Neuronal stem cell (in vitro differentiated cells): ENCODE data around the gene LRRC32.

Experiments
- DNase-seq: peaks from one replicate; pipeline ENCODE4 v3.0.0-alpha.2; 2013; ENCODE audit warnings: low spot score
- H2AFZ ChIP-seq: one replicate; pipeline ENCODE4 v1.6.1; 2013; ENCODE audit warnings: mild to moderate bottlenecking, low read length, inconsistent platforms
- H2AK5ac ChIP-seq: 2 replicates; pipeline ENCODE4 v1.6.1; 2013; ENCODE audit warnings: low read depth, mild to moderate bottlenecking, inconsistent platforms, low read length, moderate library complexity, mixed read lengths
- H2BK120ac ChIP-seq: 2 replicates; pipeline ENCODE4 v1.6.1; 2013; ENCODE audit warnings: low read depth, mild to moderate bottlenecking, inconsistent platforms, low read length, moderate library complexity, mixed read lengths
- H2BK12ac ChIP-seq: one replicate; pipeline ENCODE4 v1.6.1; 2013; ENCODE audit warnings: low read length, inconsistent platforms
- H2BK15ac ChIP-seq: 2 replicates; pipeline ENCODE4 v1.6.1; 2013; ENCODE audit warnings: mild to moderate bottlenecking, low read length, inconsistent platforms, mixed read lengths
- H2BK5ac ChIP-seq: one replicate; pipeline ENCODE4 v1.6.1; 2013; ENCODE audit warnings: inconsistent platforms, mild to moderate bottlenecking, low read length, moderate library complexity
- H3K14ac ChIP-seq: one replicate; pipeline ENCODE4 v1.6.1; 2013; ENCODE audit warnings: low read length, inconsistent platforms
- H3K18ac ChIP-seq: 2 replicates; pipeline ENCODE4 v1.6.1; 2013; ENCODE audit warnings: low read length, inconsistent platforms
- H3K23ac ChIP-seq: 2 replicates; pipeline ENCODE4 v1.6.1; 2013; ENCODE audit warnings: low read depth, mild to moderate bottlenecking, mixed read lengths, low read length, inconsistent platforms; ENCODE audit not compliant: poor library complexity
- H3K27ac ChIP-seq: replicated peaks from 3 replicates; pipeline ENCODE4 v1.5.1; 2013; ENCODE audit warnings: low read length, inconsistent platforms
- H3K27me3 ChIP-seq, 3 experiments: 2 replicates each; pipeline ENCODE4 v1.6.1; 2013; ENCODE audit warnings: low read length in 3 of 3, mild to moderate bottlenecking in 2 of 3, inconsistent platforms in 1 of 3, low read depth in 1 of 3, mixed read lengths in 1 of 3, moderate library complexity in 1 of 3; ENCODE audit not compliant: control insufficient read depth in 3 of 3, insufficient read depth in 3 of 3
- H3K36me3 ChIP-seq, 2 donors: replicated peaks in 1 of 2; 2 replicates each; pipeline ENCODE4 v1.6.1; 2013; ENCODE audit warnings: low read length in 2 of 2; ENCODE audit not compliant: control insufficient read depth in 2 of 2, insufficient read depth in 2 of 2
- H3K4ac ChIP-seq: 2 replicates; pipeline ENCODE4 v1.6.1; 2013; ENCODE audit warnings: inconsistent platforms, mild to moderate bottlenecking, low read length, moderate library complexity
- H3K4me1 ChIP-seq, 2 donors: 1 replicate in 1 of 2; 2 replicates in 1 of 2; pipeline ENCODE4 v1.6.1; 2013; ENCODE audit warnings: low read length in 2 of 2, low read depth in 1 of 2; ENCODE audit not compliant: control insufficient read depth in 2 of 2, insufficient read depth in 1 of 2
- H3K4me2 ChIP-seq: one replicate; pipeline ENCODE4 v1.6.1; 2013; ENCODE audit warnings: mild to moderate bottlenecking, low read length, inconsistent platforms; ENCODE audit not compliant: insufficient read depth, poor library complexity, severe bottlenecking
- H3K4me3 ChIP-seq, 2 donors: 2 replicates each; pipeline ENCODE4 v1.5.1; 2013; ENCODE audit warnings: low read length in 2 of 2, mild to moderate bottlenecking in 2 of 2, inconsistent platforms in 1 of 2, moderate library complexity in 1 of 2
- H3K79me1 ChIP-seq: one replicate; pipeline ENCODE4 v1.6.1; 2013; ENCODE audit warnings: low read depth, mild to moderate bottlenecking, inconsistent platforms, low read length, moderate library complexity
- H3K9ac ChIP-seq: one replicate; pipeline ENCODE4 v1.6.1; 2013; ENCODE audit warnings: mild to moderate bottlenecking, low read depth, low read length, inconsistent platforms; ENCODE audit not compliant: poor library complexity
- H3K9me3 ChIP-seq, 2 donors: replicated peaks in 1 of 2; 2 replicates each; pipeline versions ENCODE3 to v1.6.1; 2013; ENCODE audit warnings: low read length in 2 of 2, mild to moderate bottlenecking in 2 of 2, inconsistent platforms in 1 of 2, low read depth in 1 of 2, mixed read lengths in 1 of 2, moderate library complexity in 1 of 2; ENCODE audit not compliant: control insufficient read depth in 2 of 2, insufficient read depth in 1 of 2
- H4K8ac ChIP-seq: one replicate; pipeline ENCODE4 v1.6.1; 2013; ENCODE audit warnings: low read depth, mild to moderate bottlenecking, inconsistent platforms, low read length, moderate library complexity
- H4K91ac ChIP-seq: one replicate; pipeline ENCODE4 v1.6.1; 2013; ENCODE audit warnings: low read length, low read depth, mild to moderate bottlenecking, inconsistent platforms; ENCODE audit not compliant: poor library complexity
- WGBS, 2 donors: extraction: QIAGEN DNeasy Blood & Tissue Kit; methylation state at CpG; one replicate each; pipeline ENCODE4 v1.1.7; 2013; ENCODE audit warnings: missing lambda C conversion rate in 2 of 2, mixed read lengths in 1 of 2; ENCODE audit not compliant: insufficient read length in 2 of 2, insufficient replicate concordance in 1 of 2; ENCODE audit errors: extremely low coverage in 2 of 2; 5-methylcytosine and 5-hydroxymethylcytosine counted together

Gene LRRC32

GRCh38 chr11:76684516-76684915 lies 14.0 kb upstream of the LRRC32 start:
- H3K23ac ChIP-seq: peak overlapping the region; percentile 18
- H3K14ac ChIP-seq: no peak overlapping the region
- H3K27me3 ChIP-seq: peaks cover 0 to 34% (median 4%) of the 10 kb centered on the region in 3 experiments
- H2BK5ac ChIP-seq: no peak overlapping the region
- no peak overlapping the region for H4K8ac ChIP-seq
- H3K4me2 ChIP-seq: no peak overlapping the region
- H3K4ac ChIP-seq: no peak overlapping the region
- H3K4me1 ChIP-seq: peaks cover 0 to 3% of the 10 kb centered on the region in 2 donors
- H3K9ac ChIP-seq: no peak overlapping the region
- H3K36me3 ChIP-seq: peaks cover 0 to 1% of the 10 kb centered on the region in 2 donors
- no peak for DNase-seq
- no peak overlapping the region for H2BK15ac ChIP-seq
- H3K27ac ChIP-seq: no peak overlapping the region
- peak overlapping the region; percentile 27 for H3K18ac ChIP-seq
- H2BK120ac ChIP-seq: no peak overlapping the region
- no peak overlapping the region for H2BK12ac ChIP-seq
- H2AK5ac ChIP-seq: peak overlapping the region; percentile 25
- no CpG with 5 or more reads among the region's 5 CpGs for WGBS, 2 donors
- no peaks in the 10 kb centered on the region for H3K79me1 ChIP-seq
- no peak overlapping the region for H2AFZ ChIP-seq
- peaks cover 0 to 7% of the 10 kb centered on the region in 2 donors for H3K9me3 ChIP-seq
- H3K4me3 ChIP-seq: no peak overlapping the region
- no peak overlapping the region for H4K91ac ChIP-seq

GRCh38 chr11:76683161-76684095 lies 12.9 kb upstream of the LRRC32 start:
- H3K18ac ChIP-seq: no peak overlapping the region
- no peak overlapping the region for H2AFZ ChIP-seq
- no peak overlapping the region for H3K23ac ChIP-seq
- peaks cover 0 to 2% of the 10 kb centered on the region in 2 donors for H3K4me1 ChIP-seq
- H3K14ac ChIP-seq: no peak overlapping the region
- no peak overlapping the region for H2BK120ac ChIP-seq
- no CpG with 5 or more reads among the region's 7 CpGs for WGBS, 2 donors
- H2BK12ac ChIP-seq: no peak overlapping the region
- H3K9ac ChIP-seq: no peak overlapping the region
- no peak overlapping the region for H3K4me3 ChIP-seq
- no peak overlapping the region for H4K8ac ChIP-seq
- peaks cover 0 to 1% of the 10 kb centered on the region in 2 donors for H3K36me3 ChIP-seq
- H3K9me3 ChIP-seq: peaks cover 0 to 7% of the 10 kb centered on the region in 2 donors
- H2AK5ac ChIP-seq: no peak overlapping the region
- H3K79me1 ChIP-seq: no peaks in the 10 kb centered on the region
- H2BK5ac ChIP-seq: peak overlapping the region; percentile 34
- H3K27me3 ChIP-seq: peaks cover 0 to 26% (median 4%) of the 10 kb centered on the region in 3 experiments
- DNase-seq: no peak
- no peak overlapping the region for H3K27ac ChIP-seq
- no peak overlapping the region for H3K4me2 ChIP-seq
- peak overlapping the region; percentile 10 for H2BK15ac ChIP-seq
- no peak overlapping the region for H3K4ac ChIP-seq
- no peak overlapping the region for H4K91ac ChIP-seq

DNA sequence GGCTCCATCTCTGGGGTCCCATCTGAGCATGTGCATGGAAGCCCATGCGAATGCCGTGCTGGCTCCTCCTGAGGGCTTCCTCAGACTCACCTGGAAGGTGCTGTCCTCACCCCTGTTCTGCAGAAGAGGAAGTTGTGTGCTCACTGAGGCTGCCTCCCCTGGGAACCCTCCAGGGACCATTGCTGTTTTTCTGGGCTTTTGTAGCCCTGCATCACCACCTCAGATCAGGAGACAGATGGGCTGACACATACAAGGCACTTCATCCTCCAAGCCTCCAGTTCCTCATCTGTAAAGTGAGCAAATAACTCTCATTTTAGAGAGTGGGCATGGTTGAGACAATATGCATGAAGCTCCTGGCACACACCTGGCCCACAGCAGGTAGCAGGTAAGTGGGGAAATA lies 12.1 kb upstream of the LRRC32 start:
- Histone ChIP-seq H2BK15ac (peak overlapping the region; percentile 54), H3K9me3 (peaks cover 0 to 7% of the 10 kb centered on the region in 2 donors), H3K36me3 (peaks cover 0 to 1% of the 10 kb centered on the region in 2 donors), H3K4me1 (peaks cover 0 to 2% of the 10 kb centered on the region in 2 donors), H3K4ac (no peak overlapping the region), H3K4me3 (no peak overlapping the region), H3K9ac (no peak overlapping the region), H3K4me2 (no peak overlapping the region), H3K79me1 (no peaks in the 10 kb centered on the region), H3K14ac (no peak overlapping the region), H3K27ac (no peak overlapping the region), H2AFZ (no peak overlapping the region), H4K91ac (no peak overlapping the region), H2BK5ac (peak overlapping the region; percentile 34), H3K23ac (no peak overlapping the region), H4K8ac (no peak overlapping the region), H3K27me3 (peaks cover 0 to 30% (median 4%) of the 10 kb centered on the region in 3 experiments), H2AK5ac (peak overlapping the region; percentile 73), H3K18ac (no peak overlapping the region), H2BK120ac (no peak overlapping the region), H2BK12ac (no peak overlapping the region)
- no peak for DNase-seq
- WGBS, 2 donors: no CpG with 5 or more reads among the region's 2 CpGs

DNA sequence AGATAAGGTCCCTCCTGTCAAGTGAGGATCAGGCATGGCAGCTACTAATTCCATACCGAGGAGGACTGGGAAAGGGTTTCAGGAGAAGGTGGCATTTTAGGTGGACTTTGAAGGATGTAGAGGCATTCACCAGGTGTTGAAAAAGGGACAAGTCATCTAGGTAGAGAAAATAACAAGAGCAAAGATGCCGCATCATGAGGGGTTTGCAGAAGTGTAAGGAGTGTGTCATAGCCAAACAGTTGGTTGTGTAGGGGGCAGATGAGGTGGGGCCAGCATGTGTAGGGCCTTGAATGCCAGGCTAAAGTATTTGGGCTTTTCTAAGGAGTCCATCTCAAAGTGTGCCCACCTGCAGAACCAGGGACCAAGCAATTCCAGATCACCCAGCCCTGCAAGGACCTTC lies 11.6 kb upstream of the LRRC32 start:
- H3K14ac ChIP-seq: peak overlapping the region; percentile 17
- peaks cover 0 to 3% of the 10 kb centered on the region in 2 donors for H3K4me1 ChIP-seq
- DNase-seq: no peak
- H4K8ac ChIP-seq: no peak overlapping the region
- peaks cover 0 to 1% of the 10 kb centered on the region in 2 donors for H3K36me3 ChIP-seq
- H3K23ac ChIP-seq: no peak overlapping the region
- H2AK5ac ChIP-seq: peak overlapping the region; percentile 73
- peaks cover 0 to 36% (median 4%) of the 10 kb centered on the region in 3 experiments for H3K27me3 ChIP-seq
- H3K79me1 ChIP-seq: no peaks in the 10 kb centered on the region
- no peak overlapping the region for H3K4me2 ChIP-seq
- no peak overlapping the region for H3K18ac ChIP-seq
- no peak overlapping the region for H3K9ac ChIP-seq
- H3K4ac ChIP-seq: no peak overlapping the region
- peak overlapping the region; percentile 54 for H2BK15ac ChIP-seq
- WGBS, 2 donors: no CpG with 5 or more reads among the region's 2 CpGs
- no peak overlapping the region for H2BK5ac ChIP-seq
- H2BK12ac ChIP-seq: no peak overlapping the region
- H3K27ac ChIP-seq: no peak overlapping the region
- H2BK120ac ChIP-seq: no peak overlapping the region
- H3K4me3 ChIP-seq: no peak overlapping the region
- H4K91ac ChIP-seq: no peak overlapping the region
- peaks cover 0 to 7% of the 10 kb centered on the region in 2 donors for H3K9me3 ChIP-seq
- no peak overlapping the region for H2AFZ ChIP-seq
